ENCODE data around the gene CDCA7. TPM values are rescaled to one million over a fixed set of nuclear protein-coding genes. Genes with fewer than 3 reads are reported as not detected.

The CDCA7 gene
- total RNA-seq, 1 experiment from 2014 or later: 64.9 TPM

- no TSS peak for BruUV-seq (replicated peaks)
- no peak overlapping the region for H3K4me3 ChIP-seq (ENCODE audit: low read depth, low read length, poor library complexity, severe bottlenecking)
- H3K27me3 ChIP-seq (replicated peaks; ENCODE audit: insufficient read depth, low read depth, low read length, poor library complexity): no peaks in the 10 kb centered on the region
- CTCF ChIA-PET: no interaction called here
- no peak overlapping the region for H3K27ac ChIP-seq (ENCODE audit: low read depth, low read length, poor library complexity, severe bottlenecking)
- DNase-seq (ENCODE audit: low spot score): no peak
- POLR2A ChIA-PET (ENCODE audit: low non-redundant PET): no interaction called here
- no peaks in the 10 kb centered on the region for H3K9me3 ChIP-seq (ENCODE audit: low read depth, low read length, poor library complexity, severe bottlenecking)
- H3K36me3 ChIP-seq (ENCODE audit: insufficient read depth, low read length, poor library complexity, severe bottlenecking): no peaks in the 10 kb centered on the region
- no peak for TF ChIP-seq CTCF (conservative IDR thresholded peaks at IDR 0.05; ENCODE audit: low read depth, low read length)
- TF ChIP-seq EZH2 (IDR thresholded peaks at IDR 0.05; ENCODE audit: borderline replicate concordance, low read depth, low read length, poor library complexity, severe bottlenecking): no peak
- intact Hi-C loops (cut with micrococcal nuclease; ENCODE audit: unreplicated experiment): no loop called here
- no peaks in the 10 kb centered on the region for H3K4me1 ChIP-seq (ENCODE audit: insufficient read depth, low read length, poor library complexity, severe bottlenecking)
Measured at GRCh38 chr2:173387079-173387478, 32.4 kb downstream of the CDCA7 start.

GRCh38 chr2:173387660-173388059 lies 33.0 kb downstream of the CDCA7 start:
- ChIA-PET POLR2A (ENCODE audit: low non-redundant PET) (no interaction called here), CTCF (no interaction called here)
- TF ChIP-seq EZH2 (IDR thresholded peaks at IDR 0.05; ENCODE audit: borderline replicate concordance, low read depth, low read length, poor library complexity, severe bottlenecking) (no peak), CTCF (conservative IDR thresholded peaks at IDR 0.05; ENCODE audit: low read depth, low read length) (no peak)
- intact Hi-C loops (cut with micrococcal nuclease; ENCODE audit: unreplicated experiment): no loop called here
- H3K4me1 ChIP-seq (ENCODE audit: insufficient read depth, low read length, poor library complexity, severe bottlenecking): no peaks in the 10 kb centered on the region
- H3K36me3 ChIP-seq (ENCODE audit: insufficient read depth, low read length, poor library complexity, severe bottlenecking): no peaks in the 10 kb centered on the region
- H3K4me3 ChIP-seq (ENCODE audit: low read depth, low read length, poor library complexity, severe bottlenecking): no peak overlapping the region
- no peaks in the 10 kb centered on the region for H3K27me3 ChIP-seq (replicated peaks; ENCODE audit: insufficient read depth, low read depth, low read length, poor library complexity)
- BruUV-seq (replicated peaks): no TSS peak
- no peak overlapping the region for H3K27ac ChIP-seq (ENCODE audit: low read depth, low read length, poor library complexity, severe bottlenecking)
- H3K9me3 ChIP-seq (ENCODE audit: low read depth, low read length, poor library complexity, severe bottlenecking): no peaks in the 10 kb centered on the region
- no peak for DNase-seq (ENCODE audit: low spot score)

GRCh38 chr2:173388795-173389194 lies 34.1 kb downstream of the CDCA7 start:
- POLR2A ChIA-PET (ENCODE audit: low non-redundant PET): no interaction called here
- Histone ChIP-seq H3K9me3 (ENCODE audit: low read depth, low read length, poor library complexity, severe bottlenecking) (no peaks in the 10 kb centered on the region), H3K4me1 (ENCODE audit: insufficient read depth, low read length, poor library complexity, severe bottlenecking) (no peaks in the 10 kb centered on the region), H3K27ac (ENCODE audit: low read depth, low read length, poor library complexity, severe bottlenecking) (no peak overlapping the region), H3K4me3 (ENCODE audit: low read depth, low read length, poor library complexity, severe bottlenecking) (no peak overlapping the region), H3K36me3 (ENCODE audit: insufficient read depth, low read length, poor library complexity, severe bottlenecking) (no peaks in the 10 kb centered on the region), H3K27me3 (replicated peaks; ENCODE audit: insufficient read depth, low read depth, low read length, poor library complexity) (no peaks in the 10 kb centered on the region)
- intact Hi-C loops (cut with micrococcal nuclease; ENCODE audit: unreplicated experiment): no loop called here
- CTCF ChIA-PET: no interaction called here
- no peak for DNase-seq (ENCODE audit: low spot score)
- no TSS peak for BruUV-seq (replicated peaks)
- TF ChIP-seq EZH2 (IDR thresholded peaks at IDR 0.05; ENCODE audit: borderline replicate concordance, low read depth, low read length, poor library complexity, severe bottlenecking) (no peak), CTCF (conservative IDR thresholded peaks at IDR 0.05; ENCODE audit: low read depth, low read length) (no peak)
